CD14-positive monocyte (primary cell): ENCODE results near the gene CGN. TPM values are rescaled to one million over a fixed set of nuclear protein-coding genes. Genes with fewer than 3 reads are reported as not detected.
A peak's percentile ranks its signal among the peaks of the same experiment; 100 is the strongest.

Experiments
- DNase-seq, 3 donors: peaks; one replicate each; pipeline ENCODE4 v3.0.0-alpha.2; 2011 to 2022
- H2AFZ ChIP-seq: 2 replicates; pipeline ENCODE4 v1.6.0; 2012; ENCODE audit warnings: mild to moderate bottlenecking, low read depth, low read length, inconsistent platforms; ENCODE audit not compliant: insufficient read depth, poor library complexity, severe bottlenecking
- H3K27ac ChIP-seq, 2 donors: 1 replicate in 1 of 2; 2 replicates in 1 of 2; pipeline ENCODE4 v1.5.1; 2012 to 2013; ENCODE audit warnings: low read length in 2 of 2, control low read depth in 1 of 2, inconsistent platforms in 1 of 2, low read depth in 1 of 2, mild to moderate bottlenecking in 1 of 2
- H3K27me3 ChIP-seq, 2 donors: one replicate each; pipeline versions ENCODE4 v1.6.0 to v1.6.1; 2011 to 2013; ENCODE audit warnings: low read length in 2 of 2; ENCODE audit not compliant: control insufficient read depth in 2 of 2, insufficient read depth in 2 of 2
- H3K36me3 ChIP-seq, 2 donors: replicated peaks in 1 of 2; 1 replicate in 1 of 2; 2 replicates in 1 of 2; pipeline versions ENCODE4 v1.5.1 to v1.6.1; 2012 to 2013; ENCODE audit warnings: low read length in 2 of 2, control low read depth in 1 of 2, inconsistent platforms in 1 of 2, mild to moderate bottlenecking in 1 of 2; ENCODE audit not compliant: insufficient read depth in 2 of 2, control insufficient read depth in 1 of 2
- H3K4me1 ChIP-seq, 2 donors: 1 replicate in 1 of 2; 2 replicates in 1 of 2; pipeline versions ENCODE4 v1.5.1 to v1.6.1; 2012 to 2013; ENCODE audit warnings: low read length in 2 of 2, control low read depth in 1 of 2, inconsistent platforms in 1 of 2, mild to moderate bottlenecking in 1 of 2, moderate library complexity in 1 of 2; ENCODE audit not compliant: insufficient read depth in 2 of 2, control insufficient read depth in 1 of 2
- H3K4me2 ChIP-seq: replicated peaks from 2 replicates; pipeline ENCODE3; 2012; ENCODE audit warnings: low read length, moderate library complexity, mild to moderate bottlenecking; ENCODE audit not compliant: poor library complexity, severe bottlenecking; ENCODE audit errors: extremely low read depth
- H3K4me3 ChIP-seq, 3 experiments: fragments of 200-600 bp in 1 of 3; sonication (generic) in 1 of 3; replicated peaks in 1 of 3; 1 replicate in 2 of 3; 2 replicates in 1 of 3; pipeline ENCODE4 v1.5.1; 2011 to 2013; ENCODE audit warnings: low read length in 3 of 3, mild to moderate bottlenecking in 3 of 3, control low read depth in 2 of 3, low read depth in 2 of 3, inconsistent platforms in 1 of 3, moderate library complexity in 1 of 3
- H3K79me2 ChIP-seq: 2 replicates; pipeline ENCODE4 v1.6.0; 2012; ENCODE audit warnings: mild to moderate bottlenecking, control low read depth, inconsistent platforms, low read length, moderate library complexity; ENCODE audit not compliant: insufficient read depth
- H3K9ac ChIP-seq: 2 replicates; pipeline ENCODE4 v1.6.0; 2017; ENCODE audit warnings: low read length, mild to moderate bottlenecking; ENCODE audit not compliant: insufficient read depth, poor library complexity, severe bottlenecking
- H3K9me3 ChIP-seq, 2 donors: replicated peaks in 1 of 2; 1 replicate in 1 of 2; 2 replicates in 1 of 2; pipeline versions ENCODE4 v1.5.1 to v1.6.1; 2012 to 2013; ENCODE audit warnings: low read length in 2 of 2, control low read depth in 1 of 2; ENCODE audit not compliant: control insufficient read depth in 1 of 2, insufficient read depth in 1 of 2
- H4K20me1 ChIP-seq: 2 replicates; pipeline ENCODE4 v1.6.0; 2012; ENCODE audit warnings: mild to moderate bottlenecking, low read length, control low read depth, moderate library complexity; ENCODE audit not compliant: insufficient read depth
- H3K27ac Mint-ChIP-seq, 7 donors: one replicate each; pipeline ENCODE4 v1.8.0; 2020; ENCODE audit warnings: mild to moderate bottlenecking in 7 of 7, mixed read lengths in 7 of 7, moderate library complexity in 6 of 7, inconsistent platforms in 2 of 7
- H3K27me3 Mint-ChIP-seq, 3 donors: one replicate each; pipeline ENCODE4 v1.8.0; 2021 to 2022; ENCODE audit warnings: low read depth in 3 of 3, mild to moderate bottlenecking in 3 of 3, mixed read lengths in 3 of 3, moderate library complexity in 3 of 3, inconsistent platforms in 1 of 3
- H3K36me3 Mint-ChIP-seq, 2 donors: one replicate each; pipeline ENCODE4 v1.8.0; 2020; ENCODE audit warnings: mixed read lengths in 2 of 2, inconsistent platforms in 1 of 2, mild to moderate bottlenecking in 1 of 2
- H3K4me1 Mint-ChIP-seq: one replicate; pipeline ENCODE4 v1.8.0; 2020; ENCODE audit warnings: mild to moderate bottlenecking, mixed read lengths
- H3K4me3 Mint-ChIP-seq, 2 donors: one replicate each; pipeline ENCODE4 v1.8.0; 2020; ENCODE audit warnings: mild to moderate bottlenecking in 2 of 2, mixed read lengths in 2 of 2, moderate library complexity in 1 of 2
- H3K9me3 Mint-ChIP-seq, 7 donors: one replicate each; pipeline ENCODE4 v1.8.0; 2020 to 2022; ENCODE audit warnings: mixed read lengths in 7 of 7, mild to moderate bottlenecking in 6 of 7, moderate library complexity in 6 of 7, inconsistent platforms in 2 of 7
- CTCF ChIP-seq: fragments of 200-600 bp; IDR thresholded peaks from one replicate; pipeline ENCODE4 v1.8.0; 2022; ENCODE audit warnings: antibody characterized with exemption, mild to moderate bottlenecking
- WGBS: methylation state at CpG from one replicate; pipeline ENCODE4 v1.1.5; 2013; ENCODE audit warnings: missing lambda C conversion rate; ENCODE audit not compliant: insufficient coverage; 5-methylcytosine and 5-hydroxymethylcytosine counted together
- intact Hi-C, 2 donors: fragments of 100-400 bp; cut with micrococcal nuclease; formaldehyde crosslinking; loops; one replicate each; pipeline versions ENCODE4 v1.15.0 to v1.15.1; 2023
- polyA plus RNA-seq, 3 donors: library from polyadenylated mRNA; depleted of rRNA in 1 of 3; unstranded in 2 of 3; stranded (reverse) in 1 of 3; fragments of 300-500 nt in 2 of 3; fragments of >200 nt in 1 of 3; fragmentation: Illumina TruSeq in 2 of 3; gene quantifications; 1 replicate in 2 of 3; 2 replicates in 1 of 3; pipeline ENCODE4 v1.2.3, GENCODE V29; 2012 to 2021

Gene CGN
- polyA plus RNA-seq, 3 donors: not detected

- Histone ChIP-seq H3K4me3 (no peak overlapping the region), H3K79me2 (no peaks in the 10 kb centered on the region), H2AFZ (no peak overlapping the region), H3K9me3 (no peaks in the 10 kb centered on the region), H3K27me3 (no peaks in the 10 kb centered on the region), H3K4me2 (no peak overlapping the region), H3K36me3 (no peaks in the 10 kb centered on the region), H4K20me1 (no peaks in the 10 kb centered on the region), H3K4me1 (peaks cover 0 to 4% of the 10 kb centered on the region in 2 donors), H3K9ac (no peak overlapping the region), H3K27ac (peak overlapping the region in 1 of 2 donors; percentile 8)
- peak overlapping the region in 2 of 7 donors; percentile 56 to 60 for H3K27ac Mint-ChIP-seq
- WGBS: 81% methylated on average over 8 of the region's 12 CpGs
- peaks cover 8% of the 10 kb centered on the region for H3K4me1 Mint-ChIP-seq
- peaks cover 5 to 7% of the 10 kb centered on the region in 2 donors for H3K36me3 Mint-ChIP-seq
- H3K4me3 Mint-ChIP-seq: no peak overlapping the region
- no peaks in the 10 kb centered on the region for H3K9me3 Mint-ChIP-seq
- peak; percentile 37 to 57 (median 40) for DNase-seq
- intact Hi-C loops: no loop called here
- no peak for TF ChIP-seq CTCF
- H3K27me3 Mint-ChIP-seq: peaks cover 0 to 5% (median 2%) of the 10 kb centered on the region in 3 donors
Observed at GRCh38 chr1:151574575-151575529, 63.7 kb downstream of the CGN start.

- H3K27me3 ChIP-seq: no peaks in the 10 kb centered on the region
- H2AFZ ChIP-seq: no peak overlapping the region
- no peak overlapping the region for H3K27ac ChIP-seq
- H3K4me1 ChIP-seq: peaks cover 0 to 4% of the 10 kb centered on the region in 2 donors
- intact Hi-C loops: no loop called here
- Mint-ChIP-seq H3K27me3 (peaks cover 2 to 8% (median 4%) of the 10 kb centered on the region in 3 donors), H3K27ac (no peak overlapping the region), H3K4me3 (no peak overlapping the region), H3K36me3 (peaks cover 7 to 8% of the 10 kb centered on the region in 2 donors), H3K9me3 (no peaks in the 10 kb centered on the region), H3K4me1 (peaks cover 6% of the 10 kb centered on the region)
- no peak overlapping the region for H3K4me2 ChIP-seq
- H3K9ac ChIP-seq: no peak overlapping the region
- no peaks in the 10 kb centered on the region for H3K9me3 ChIP-seq
- no peaks in the 10 kb centered on the region for H3K36me3 ChIP-seq
- no peak overlapping the region for H3K4me3 ChIP-seq
- no CpG with 5 or more reads among the region's 2 CpGs for WGBS
- TF ChIP-seq CTCF: no peak
- DNase-seq: no peak
- H3K79me2 ChIP-seq: no peaks in the 10 kb centered on the region
- no peaks in the 10 kb centered on the region for H4K20me1 ChIP-seq
Observed at GRCh38 chr1:151577173-151577572, 66.0 kb downstream of the CGN start.
